HG03469 (cell line): Measurements from ENCODE around the gene KRTAP5-6.

Source experiments
- ATAC-seq: cut with Tn5 transposase; IDR thresholded peaks from one replicate; pipeline ENCODE4 v1.9.1; 2021; ENCODE audit warnings: mild to moderate bottlenecking, moderate library complexity, moderate number of reproducible peaks; ENCODE audit not compliant: unreplicated experiment

The KRTAP5-6 gene

GRCh38 chr11:1732418-1733008, 35.5 kb downstream of the KRTAP5-6 start:
- ATAC-seq, result no peak

GRCh38 chr11:1733009-1733715, 36.2 kb downstream of the KRTAP5-6 start:
- ATAC-seq, result no peak

GRCh38 chr11:1733716-1734640, 37.0 kb downstream of the KRTAP5-6 start:
- ATAC-seq, result no peak

- no peak for ATAC-seq
Measured at GRCh38 chr11:1734641-1735081, 37.7 kb downstream of the KRTAP5-6 start.

- no peak for ATAC-seq
Measured at GRCh38 chr11:1735271-1735670, 38.3 kb downstream of the KRTAP5-6 start.

GRCh38 chr11:1736447-1736992, 39.5 kb downstream of the KRTAP5-6 start:
- no peak for ATAC-seq

- ATAC-seq, result no peak
Measured at GRCh38 chr11:1737080-1737757, 40.2 kb downstream of the KRTAP5-6 start.

- ATAC-seq, result no peak
Measured at GRCh38 chr11:1738380-1738779, 41.4 kb downstream of the KRTAP5-6 start.

- ATAC-seq, result no peak
Measured at GRCh38 chr11:1739576-1739975, 42.6 kb downstream of the KRTAP5-6 start.

- ATAC-seq, result no peak
Measured at GRCh38 chr11:1740786-1741530, 44.0 kb downstream of the KRTAP5-6 start.

- no peak for ATAC-seq
Measured at GRCh38 chr11:1741741-1742140, 44.7 kb downstream of the KRTAP5-6 start.

GRCh38 chr11:1742371-1742770, 45.4 kb downstream of the KRTAP5-6 start:
- ATAC-seq, result no peak

GRCh38 chr11:1742869-1743584, 46.0 kb downstream of the KRTAP5-6 start:
- no peak for ATAC-seq

- no peak for ATAC-seq
Measured at GRCh38 chr11:1743585-1744136, 46.7 kb downstream of the KRTAP5-6 start.

GRCh38 chr11:1744137-1744886, 47.3 kb downstream of the KRTAP5-6 start:
- ATAC-seq, result no peak

- no peak for ATAC-seq
Measured at GRCh38 chr11:1744891-1745700, 48.1 kb downstream of the KRTAP5-6 start.

- no peak for ATAC-seq
Measured at GRCh38 chr11:1745701-1746320, 48.8 kb downstream of the KRTAP5-6 start.
